Brain pericyte (primary cell): ENCODE measurements around the gene HADHA.
"Not testable (repeated sequence)": the region's sequence is repeated elsewhere in the genome, so short reads cannot be mapped to it uniquely, and the experiment has no call there.

Experiments
- DNase-seq: peaks from one replicate; pipeline ENCODE4 v3.0.0-alpha.2; 2012; ENCODE audit warnings: low read depth, low spot score

HADHA gene

GRCh38 chr2:26244309-26245230 is at the start of gene HADHA, which contains the start of gene HADHB:
HADHA (minus strand) TSS chr2:26244632; CDS start chr2:26244596, 36 bp downstream.
HADHB (plus strand) TSS chr2:26244939; CDS start chr2:26254255, 9,316 bp downstream.
- DNase-seq = peak; percentile 80

GRCh38 chr2:26292646-26293045 is 48.2 kb upstream of the HADHA start:
- DNase-seq = no peak

- DNase-seq = no peak
Observed at GRCh38 chr2:26290001-26290400, 45.6 kb upstream of the HADHA start.

DNA sequence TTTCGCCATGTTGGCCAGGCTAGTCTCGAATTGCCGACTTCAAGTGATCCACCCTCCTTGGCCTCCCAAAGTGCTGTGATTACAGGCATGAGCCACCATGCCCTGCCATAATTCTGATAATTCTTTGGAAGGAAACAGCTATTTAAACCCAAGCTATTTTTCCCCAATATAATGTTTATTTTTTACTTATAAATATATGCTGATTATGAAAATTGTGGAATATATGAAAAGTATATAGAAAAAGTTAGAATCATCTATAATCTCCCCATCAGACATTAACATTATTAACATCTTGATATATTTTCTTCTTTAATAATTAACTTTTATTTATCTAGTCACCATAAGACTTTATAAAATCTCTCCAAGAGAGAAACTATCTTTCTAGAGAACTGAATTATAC is 41.5 kb upstream of the HADHA start:
- no peak for DNase-seq

- DNase-seq = no peak
Observed at GRCh38 chr2:26284132-26284531, 39.7 kb upstream of the HADHA start.

DNA sequence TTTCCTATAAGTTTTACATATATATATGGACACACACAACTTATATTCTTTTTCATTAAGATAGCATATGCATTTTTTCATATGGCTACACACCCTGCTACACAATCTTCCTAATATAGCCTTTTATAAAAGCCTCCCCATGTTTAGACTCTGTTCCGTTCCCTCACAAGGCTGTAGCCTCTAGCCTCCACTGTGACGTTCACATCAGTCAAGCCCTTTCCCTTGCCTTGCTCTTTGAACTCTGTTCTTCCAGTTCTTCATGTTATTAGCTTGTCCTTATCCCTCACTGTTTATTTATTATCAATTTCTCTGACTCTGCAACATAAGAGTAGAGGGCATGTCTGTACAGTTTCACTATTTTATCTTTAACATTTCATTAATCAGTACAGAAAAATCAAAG is 39.2 kb upstream of the HADHA start:
- DNase-seq = no peak

- no peak for DNase-seq
Observed at GRCh38 chr2:26281226-26281625, 36.8 kb upstream of the HADHA start.

DNA sequence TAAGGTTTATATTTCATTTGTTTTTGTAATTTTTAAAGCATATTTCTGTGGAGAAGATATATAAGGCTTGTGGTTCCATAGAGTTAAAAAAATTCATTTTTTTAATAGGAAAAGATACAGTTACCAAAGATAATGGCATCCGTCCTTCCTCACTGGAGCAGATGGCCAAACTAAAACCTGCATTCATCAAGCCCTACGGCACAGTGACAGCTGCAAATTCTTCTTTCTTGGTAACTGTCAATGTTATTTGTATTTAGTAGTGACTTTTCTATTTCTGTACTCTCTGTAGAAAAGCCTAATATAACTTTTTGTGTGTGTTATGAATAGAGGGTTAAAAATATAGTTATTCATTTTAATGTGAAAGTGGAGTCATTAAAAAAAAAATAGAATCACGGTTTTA is 35.5 kb upstream of the HADHA start:
- DNase-seq = no peak

DNA sequence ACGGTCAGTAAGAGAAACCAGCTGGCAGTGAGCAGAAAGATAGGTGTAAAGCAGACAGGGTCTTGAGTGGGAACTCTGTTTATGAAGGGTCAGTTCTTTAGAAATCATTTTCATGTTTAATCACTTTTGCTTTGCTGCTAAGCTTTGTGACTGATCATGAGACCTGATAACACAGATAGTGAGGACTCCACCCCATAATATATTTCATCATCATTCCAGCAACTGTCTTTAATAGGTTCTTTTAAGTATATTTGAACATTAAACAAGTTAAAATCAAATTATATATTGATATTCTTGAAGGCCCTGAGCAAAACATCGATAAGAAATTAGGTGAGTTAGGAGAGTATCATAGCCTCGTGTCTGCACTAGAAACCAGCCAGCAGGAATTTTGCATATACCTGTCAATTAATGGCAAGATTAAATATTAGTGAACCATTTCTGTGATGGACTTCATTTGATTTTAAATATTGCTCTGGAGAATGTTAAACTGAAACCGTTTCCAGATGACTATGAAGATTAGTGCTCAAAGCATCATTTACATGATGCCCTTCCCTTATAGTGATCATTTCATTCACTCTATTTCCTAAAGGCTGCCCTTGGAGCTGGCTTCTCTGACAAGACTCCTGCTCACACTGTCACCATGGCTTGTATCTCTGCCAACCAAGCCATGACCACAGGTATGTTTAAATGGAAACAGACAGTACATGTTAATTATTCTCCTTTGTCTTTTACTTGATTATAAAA is 32.2 kb upstream of the HADHA start:
- DNase-seq = no peak

DNA sequence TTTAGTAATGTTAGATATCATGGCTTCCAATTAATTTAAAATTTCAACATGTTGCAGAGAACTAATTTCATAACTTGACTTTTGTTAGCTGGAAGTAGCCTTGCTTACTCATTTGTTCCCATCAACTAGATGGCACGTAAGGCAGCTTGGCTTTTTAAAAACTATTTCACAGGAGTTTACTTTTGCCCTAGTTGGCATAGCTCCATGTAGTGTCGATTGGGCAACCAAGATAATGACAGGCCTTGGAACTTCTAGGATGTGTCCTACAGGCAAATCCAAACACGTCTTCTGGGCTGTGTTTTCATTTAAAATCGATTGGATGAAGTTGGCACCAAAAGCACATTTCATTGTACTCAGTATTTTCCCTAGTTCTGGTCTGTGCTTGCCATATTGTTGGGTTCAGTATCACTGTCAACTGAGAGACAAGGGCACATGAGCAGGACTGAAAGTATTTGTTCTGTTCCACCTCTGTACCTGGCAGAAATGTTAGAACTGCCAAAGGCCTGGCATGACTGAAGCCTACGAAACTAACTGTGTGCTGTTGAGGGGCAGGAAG is 29.7 kb upstream of the HADHA start:
- DNase-seq = peak; percentile 59

DNA sequence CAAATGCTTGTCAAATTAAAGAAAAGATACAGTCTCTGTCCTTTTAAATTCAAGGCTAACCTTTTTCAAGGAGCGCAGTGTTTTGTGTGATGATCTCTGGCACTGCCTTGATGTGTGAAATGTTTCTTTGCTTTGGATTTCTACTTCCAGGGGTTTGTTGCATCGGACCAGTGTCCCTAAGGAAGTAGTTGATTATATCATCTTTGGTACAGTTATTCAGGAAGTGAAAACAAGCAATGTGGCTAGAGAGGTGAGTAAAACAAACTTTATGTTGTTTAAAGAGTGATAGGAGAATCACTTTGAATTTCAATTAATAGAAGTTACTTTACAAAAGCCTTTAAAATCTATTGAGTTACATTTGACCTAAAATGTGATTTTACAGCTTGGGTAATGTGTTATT is 29.1 kb upstream of the HADHA start:
- DNase-seq = no peak

DNA sequence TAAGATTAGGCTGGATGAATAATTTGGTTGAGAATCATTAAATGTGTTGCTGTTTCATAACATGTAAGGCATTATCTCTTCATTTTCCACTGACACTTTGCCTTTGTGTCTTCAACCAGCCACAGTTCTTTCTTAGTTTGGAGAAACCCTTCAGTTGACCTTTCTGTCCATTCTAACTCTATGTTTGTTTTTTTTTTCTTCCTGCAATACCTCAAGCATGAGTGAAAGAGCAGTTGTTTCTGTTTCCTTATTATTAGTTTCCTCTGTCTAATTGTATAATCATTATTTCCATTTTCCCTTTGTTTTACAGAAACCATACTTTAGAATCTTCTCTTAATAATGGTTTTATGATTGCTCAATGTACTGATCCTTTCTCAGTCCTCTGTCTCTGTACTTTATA is 25.9 kb upstream of the HADHA start:
- DNase-seq = no peak

- DNase-seq = no peak
Observed at GRCh38 chr2:26269571-26270158, 25.2 kb upstream of the HADHA start.

GRCh38 chr2:26268670-26269385 is 24.4 kb upstream of the HADHA start:
- not testable (repeated sequence) for DNase-seq

GRCh38 chr2:26268213-26268612 is 23.8 kb upstream of the HADHA start:
- no peak for DNase-seq

- DNase-seq = not testable (repeated sequence)
Observed at GRCh38 chr2:26258836-26259235, 14.4 kb upstream of the HADHA start.

GRCh38 chr2:26255759-26256384 is 11.4 kb upstream of the HADHA start:
- DNase-seq = no peak

DNA sequence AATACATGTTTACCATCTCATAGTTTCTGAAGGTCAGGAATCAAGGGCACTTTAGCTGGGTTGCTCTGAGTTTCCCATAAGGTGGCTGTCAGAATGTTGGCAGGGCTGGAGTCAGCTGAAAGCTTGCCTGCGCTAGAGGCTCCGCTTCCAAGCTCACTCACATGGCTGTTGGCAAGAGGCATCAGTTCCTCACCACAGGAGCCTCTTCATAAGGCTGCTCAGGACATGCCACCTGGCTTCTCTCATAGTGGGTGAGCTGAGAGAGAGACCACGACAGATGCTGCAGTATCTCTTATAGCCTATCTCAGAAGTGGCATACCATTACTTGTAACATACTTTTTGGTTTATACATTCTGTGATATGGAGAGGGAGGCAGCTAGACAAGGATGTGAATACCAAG is 7.5 kb upstream of the HADHA start:
- no peak for DNase-seq

GRCh38 chr2:26249625-26250024 is 5.2 kb upstream of the HADHA start:
- DNase-seq = no peak

- DNase-seq = no peak
Observed at GRCh38 chr2:26246818-26247217, 2.4 kb upstream of the HADHA start.

- DNase-seq = no peak
Observed at GRCh38 chr2:26245810-26246209, 1.4 kb upstream of the HADHA start.
